Measurements from ENCODE around the gene CD84.

- TF ChIP-seq CTCF (conservative IDR thresholded peaks at IDR 0.05; ENCODE audit: low read length) (no peak), EZH2phosphoT487 (IDR thresholded peaks at IDR 0.05; ENCODE audit: borderline replicate concordance, low read depth, low read length) (no peak)
Measured at GRCh38 chr1:160546942-160547341, 32.4 kb downstream of the CD84 start.

Data from OCI-LY7 (cell line).